Body of pancreas (tissue), 4 donors: ENCODE results near the gene ITGB6. TPM values are rescaled to one million over a fixed set of nuclear protein-coding genes. Genes with fewer than 3 reads are reported as not detected.

Experiments
- ATAC-seq: fragments of 150-250 bp; one replicate; pipeline ENCODE4 v1.9.1; 2016
- DNase-seq, 4 donors: peaks; one replicate each; pipeline ENCODE4 v3.0.0-alpha.2; 2019
- H3K27ac ChIP-seq, 4 donors: fragments of 200-600 bp; sonication (generic); 1 replicate in 3 of 4; 2 replicates in 1 of 4; pipeline versions ENCODE4 v1.5.1 to v1.6.1; 2016 to 2019; ENCODE audit warnings: mild to moderate bottlenecking in 1 of 4, mixed read lengths in 1 of 4, moderate library complexity in 1 of 4
- H3K27me3 ChIP-seq, 2 donors: fragments of 200-600 bp; sonication (generic); one replicate each; pipeline ENCODE4 v1.6.0; 2016; ENCODE audit warnings: mild to moderate bottlenecking in 1 of 2
- H3K36me3 ChIP-seq, 2 donors: fragments of 200-600 bp; sonication (generic); replicated peaks in 1 of 2; 2 replicates each; pipeline ENCODE4 v1.5.1; 2016; ENCODE audit warnings: low read depth in 2 of 2; ENCODE audit not compliant: insufficient read depth in 1 of 2
- H3K4me1 ChIP-seq: fragments of 200-600 bp; sonication (generic); one replicate; pipeline ENCODE4 v1.6.0; 2016
- H3K4me3 ChIP-seq, 2 donors: fragments of 200-600 bp; sonication (generic); 1 replicate in 1 of 2; 2 replicates in 1 of 2; pipeline ENCODE4 v1.5.1; 2016 to 2019
- H3K9me3 ChIP-seq, 3 donors: fragments of 200-600 bp; sonication (generic); 1 replicate in 2 of 3; 2 replicates in 1 of 3; pipeline ENCODE4 v1.5.1; 2016
- POLR2A ChIP-seq, 3 donors: fragments of 450-650 bp; IDR thresholded peaks; one replicate each; pipeline ENCODE4 v1.6.1; 2016; ENCODE audit warnings: antibody characterized with exemption in 3 of 3, mild to moderate bottlenecking in 2 of 3
- WGBS, 2 donors: methylation state at CpG; one replicate each; pipeline ENCODE4 v1.1.5; 2017; 5-methylcytosine and 5-hydroxymethylcytosine counted together
- intact Hi-C: fragments of 100-400 bp; cut with DNase I; formaldehyde crosslinking; loops from one replicate; pipeline ENCODE4 v1.15.1; 2023
- total RNA-seq, 2 donors: library from RNA; depleted of rRNA; stranded (reverse); fragments of >200 nt; gene quantifications; one replicate each; pipeline ENCODE4 v1.1.0, GENCODE V29; 2016
- TF ChIP-seq, protein P1 (sequence below), 7 experiments: fragments of 450-650 bp in 4 of 7; fragments of 200-600 bp in 3 of 7; sonication (generic) in 3 of 7; IDR thresholded peaks; one replicate each; pipeline ENCODE4 v1.5.1; 2016 to 2019; ENCODE audit warnings: antibody characterized with exemption in 7 of 7

ITGB6 gene
- total RNA-seq, 2 donors from 2014 or later = 5.3 to 9.9 TPM

DNA sequence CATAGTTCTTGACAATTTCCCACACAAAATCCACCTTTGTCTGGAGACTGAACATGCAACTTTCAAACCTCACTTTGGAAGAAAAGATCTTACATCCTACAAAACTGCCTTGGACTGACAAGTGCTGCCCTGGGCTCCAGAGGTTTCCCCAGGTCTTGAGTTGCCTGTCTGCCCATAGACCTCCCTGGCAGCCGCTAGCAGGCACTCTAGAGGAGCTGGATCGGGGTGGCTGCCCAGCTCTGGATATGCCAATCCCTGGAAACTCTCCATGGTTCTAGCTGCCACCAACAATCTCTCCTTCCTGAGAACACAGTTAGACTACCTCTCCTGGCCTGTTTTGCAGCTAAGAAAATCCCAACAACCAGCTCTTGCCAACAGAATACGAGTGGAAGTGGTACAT, 3.4 kb upstream of the ITGB6 start:
- no peaks in the 10 kb centered on the region for H3K36me3 ChIP-seq
- no peak overlapping the region for H3K4me3 ChIP-seq
- H3K27ac ChIP-seq = no peak overlapping the region

DNA sequence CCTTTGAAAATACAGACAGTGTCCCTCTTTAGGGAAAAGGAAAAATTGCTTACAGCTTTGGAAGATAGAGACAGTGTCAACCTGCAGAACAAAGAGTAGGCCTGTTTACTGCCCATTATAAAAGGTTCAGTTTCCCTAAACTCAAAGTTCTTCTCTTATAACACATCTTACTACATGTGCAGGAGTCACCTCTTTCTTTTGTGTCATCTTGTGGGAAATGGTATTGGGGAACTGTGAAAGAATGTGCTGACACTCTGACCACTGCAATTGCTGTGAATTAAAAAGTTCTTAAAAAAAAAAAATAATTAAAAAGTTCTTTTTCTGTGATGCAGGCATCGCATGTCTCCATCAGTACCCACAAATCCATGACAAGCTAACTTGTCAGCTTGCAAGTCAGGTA, 2.9 kb upstream of the ITGB6 start:
- Histone ChIP-seq H3K4me3 (no peak overlapping the region), H3K27me3 (no peaks in the 10 kb centered on the region), H3K36me3 (no peaks in the 10 kb centered on the region), H3K27ac (no peak overlapping the region), H3K9me3 (no peaks in the 10 kb centered on the region), H3K4me1 (peaks cover 1% of the 10 kb centered on the region)
- TF ChIP-seq POLR2A (IDR thresholded peaks at IDR 0.05) = no peak
- TF ChIP-seq, protein P1, sequence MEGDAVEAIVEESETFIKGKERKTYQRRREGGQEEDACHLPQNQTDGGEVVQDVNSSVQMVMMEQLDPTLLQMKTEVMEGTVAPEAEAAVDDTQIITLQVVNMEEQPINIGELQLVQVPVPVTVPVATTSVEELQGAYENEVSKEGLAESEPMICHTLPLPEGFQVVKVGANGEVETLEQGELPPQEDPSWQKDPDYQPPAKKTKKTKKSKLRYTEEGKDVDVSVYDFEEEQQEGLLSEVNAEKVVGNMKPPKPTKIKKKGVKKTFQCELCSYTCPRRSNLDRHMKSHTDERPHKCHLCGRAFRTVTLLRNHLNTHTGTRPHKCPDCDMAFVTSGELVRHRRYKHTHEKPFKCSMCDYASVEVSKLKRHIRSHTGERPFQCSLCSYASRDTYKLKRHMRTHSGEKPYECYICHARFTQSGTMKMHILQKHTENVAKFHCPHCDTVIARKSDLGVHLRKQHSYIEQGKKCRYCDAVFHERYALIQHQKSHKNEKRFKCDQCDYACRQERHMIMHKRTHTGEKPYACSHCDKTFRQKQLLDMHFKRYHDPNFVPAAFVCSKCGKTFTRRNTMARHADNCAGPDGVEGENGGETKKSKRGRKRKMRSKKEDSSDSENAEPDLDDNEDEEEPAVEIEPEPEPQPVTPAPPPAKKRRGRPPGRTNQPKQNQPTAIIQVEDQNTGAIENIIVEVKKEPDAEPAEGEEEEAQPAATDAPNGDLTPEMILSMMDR (IDR thresholded peaks at IDR 0.05) = no peak
- intact Hi-C loops = no loop called here
- ATAC-seq (no peak), DNase-seq (no peak)
- WGBS, 2 donors = 100% methylated on average over 1 of the region's 1 CpG

More for the DNA sequence above, 3.4 kb upstream of the ITGB6 start:
- intact Hi-C loops = no loop called here
- DNase-seq (no peak), ATAC-seq (no peak)
- no peaks in the 10 kb centered on the region for H3K9me3 ChIP-seq
- no peaks in the 10 kb centered on the region for H3K27me3 ChIP-seq
- TF ChIP-seq, protein P1 (IDR thresholded peaks at IDR 0.05) = no peak
- no peak for TF ChIP-seq POLR2A (IDR thresholded peaks at IDR 0.05)
- WGBS, 2 donors = 0 to 73% methylated on average over 1 to 3 of the region's 3 CpGs
- H3K4me1 ChIP-seq = peaks cover 6% of the 10 kb centered on the region

DNA sequence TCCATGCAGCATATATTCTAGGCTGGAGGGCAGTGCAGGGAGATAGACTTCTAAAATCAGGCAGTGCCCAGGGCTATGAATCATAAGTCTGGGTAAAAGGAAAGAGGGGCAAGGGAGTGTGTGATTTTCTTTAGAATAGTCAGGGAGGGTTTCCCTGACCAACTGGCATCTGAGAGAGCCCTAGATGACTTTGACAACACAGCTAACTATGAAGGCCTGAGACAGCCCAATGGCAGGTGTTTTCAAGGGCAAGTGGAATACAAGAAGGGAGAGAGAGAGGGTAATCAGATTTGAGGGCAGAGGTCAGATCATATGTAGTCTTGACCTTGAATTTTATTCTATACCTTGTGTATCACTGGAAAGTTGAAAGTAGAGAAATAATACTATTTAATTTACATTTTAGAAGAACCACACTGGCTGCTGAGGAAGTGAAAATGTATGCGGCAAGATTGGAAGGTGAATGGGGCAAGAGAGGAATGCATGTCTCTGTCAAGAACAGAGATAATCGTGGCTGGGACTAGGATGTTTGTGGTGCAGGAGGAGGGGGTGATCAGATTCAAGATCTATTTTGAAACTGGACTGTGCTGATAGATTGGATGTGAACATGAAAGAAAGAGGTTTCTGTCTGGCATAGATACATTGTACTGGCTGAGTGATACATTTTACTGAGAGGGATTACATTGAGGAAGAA, 1.9 kb upstream of the ITGB6 start:
- intact Hi-C loops = no loop called here
- H3K4me3 ChIP-seq = no peak overlapping the region
- TF ChIP-seq, protein P1 (IDR thresholded peaks at IDR 0.05) = no peak
- no peak for TF ChIP-seq POLR2A (IDR thresholded peaks at IDR 0.05)
- H3K27me3 ChIP-seq = no peaks in the 10 kb centered on the region
- no peaks in the 10 kb centered on the region for H3K36me3 ChIP-seq
- WGBS, 2 donors = 65 to 68% methylated on average over 2 of the region's 2 CpGs
- no peak overlapping the region for H3K27ac ChIP-seq
- ATAC-seq (no peak), DNase-seq (no peak)
- H3K9me3 ChIP-seq = no peaks in the 10 kb centered on the region
- no peaks in the 10 kb centered on the region for H3K4me1 ChIP-seq

DNA sequence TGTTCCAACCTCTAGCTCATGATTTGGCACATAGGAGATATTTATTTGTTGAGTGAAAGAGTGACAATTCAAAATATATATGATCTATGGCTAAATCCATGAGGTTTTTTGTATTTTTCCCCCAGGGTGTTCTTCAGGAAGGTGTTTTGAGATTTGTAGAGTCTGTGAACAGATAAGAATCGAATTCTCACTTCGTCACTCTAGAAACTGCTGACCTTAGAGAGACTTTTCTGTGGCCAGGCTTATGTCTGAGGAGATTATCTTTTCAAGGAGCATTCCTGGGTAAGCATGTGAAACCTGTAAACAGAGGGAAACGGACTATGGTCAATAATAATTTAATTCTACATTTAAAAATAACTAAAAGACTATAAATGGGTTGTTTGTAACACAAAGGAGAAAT, 849 bp upstream of the ITGB6 start:
- H3K36me3 ChIP-seq = no peaks in the 10 kb centered on the region
- WGBS, 2 donors = 53 to 65% methylated on average over 3 of the region's 3 CpGs
- DNase-seq (no peak), ATAC-seq (no peak)
- no peak overlapping the region for H3K4me3 ChIP-seq
- no peaks in the 10 kb centered on the region for H3K4me1 ChIP-seq
- no peaks in the 10 kb centered on the region for H3K9me3 ChIP-seq
- H3K27me3 ChIP-seq = no peaks in the 10 kb centered on the region
- H3K27ac ChIP-seq = no peak overlapping the region
- intact Hi-C loops = no loop called here
- TF ChIP-seq, protein P1 (IDR thresholded peaks at IDR 0.05) = no peak
- TF ChIP-seq POLR2A (IDR thresholded peaks at IDR 0.05) = no peak

DNA sequence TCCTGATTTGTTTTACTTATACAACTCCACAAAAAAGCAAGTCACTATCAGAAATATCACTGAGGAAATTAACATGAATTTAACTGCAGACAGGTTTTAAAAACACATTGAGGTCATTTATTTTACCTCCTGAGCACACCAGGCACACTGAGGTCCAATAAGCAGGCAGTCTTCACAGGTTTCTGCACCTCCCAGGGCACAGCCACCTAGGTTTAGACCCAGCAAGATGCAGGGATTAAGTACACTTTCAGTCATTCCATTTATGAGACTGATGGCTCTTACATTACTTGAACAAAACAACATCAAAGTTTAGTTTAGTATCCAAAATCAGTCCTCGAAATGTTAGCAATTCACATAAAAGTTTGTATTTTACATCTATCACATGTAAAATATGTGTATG, 1.0 kb downstream of the ITGB6 start:
- ATAC-seq (no peak), DNase-seq (no peak)
- no peaks in the 10 kb centered on the region for H3K9me3 ChIP-seq
- 19 to 61% methylated on average over 1 of the region's 1 CpG for WGBS, 2 donors
- H3K4me3 ChIP-seq = no peak overlapping the region
- no peaks in the 10 kb centered on the region for H3K36me3 ChIP-seq
- intact Hi-C loops = no loop called here
- H3K27me3 ChIP-seq = no peaks in the 10 kb centered on the region
- H3K27ac ChIP-seq = peak overlapping the region in 1 of 4 donors; percentile 92
- H3K4me1 ChIP-seq = no peaks in the 10 kb centered on the region
- TF ChIP-seq, protein P1 (IDR thresholded peaks at IDR 0.05) = no peak
- no peak for TF ChIP-seq POLR2A (IDR thresholded peaks at IDR 0.05)
